ENCODE data around the gene SRBD1.

The SRBD1 gene

DNA sequence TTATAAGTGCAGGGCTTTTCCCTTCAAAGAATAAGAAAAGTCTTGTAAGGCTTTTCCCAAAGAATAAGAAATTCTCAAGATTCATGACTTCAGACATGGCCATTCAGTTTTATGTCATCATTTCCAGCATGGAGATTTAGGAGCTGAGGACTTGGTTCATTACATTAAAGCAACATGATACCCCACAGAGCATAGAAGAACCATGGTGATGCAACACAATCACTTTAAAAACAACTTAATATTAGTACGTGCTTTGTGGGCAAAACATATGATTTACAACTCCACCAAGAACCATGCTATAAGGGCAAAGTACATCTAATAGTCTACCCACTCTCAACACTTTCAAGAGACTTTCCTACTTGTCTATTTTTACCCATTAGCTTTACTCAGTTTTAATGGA, 214.4 kb downstream of the SRBD1 start:
- Histone ChIP-seq H3K4me3 (no peak overlapping the region), H3K4me2 (no peak overlapping the region)

DNA sequence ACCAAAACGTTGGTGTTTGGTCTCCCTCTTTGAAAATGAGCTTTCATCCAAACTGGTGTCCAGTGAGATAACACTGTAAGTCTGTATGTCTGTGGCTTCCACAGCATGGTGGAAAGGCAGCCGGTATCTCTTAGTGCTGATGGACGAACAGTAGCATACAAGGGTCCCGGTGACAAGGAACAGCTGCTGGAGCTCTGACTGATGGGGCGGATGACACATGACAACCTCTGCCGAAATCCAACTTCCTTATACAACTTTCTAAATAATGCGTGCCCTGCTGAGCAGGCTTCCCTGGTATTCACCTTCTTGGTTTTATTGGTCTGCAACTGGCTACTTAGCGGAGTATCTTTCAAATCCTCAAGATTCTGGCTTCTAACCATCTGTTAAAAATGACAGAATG, 216.2 kb downstream of the SRBD1 start:
- no peak for TF ChIP-seq Cebpa-rat (IDR thresholded peaks at IDR 0.05)
- Histone ChIP-seq H3K9ac (no peak overlapping the region), H4K20me1 (no peaks in the 10 kb centered on the region), H3K27me3 (no peaks in the 10 kb centered on the region), H3K4me1 (no peaks in the 10 kb centered on the region), H3K4me2 (no peak overlapping the region), H3K9me3 (no peaks in the 10 kb centered on the region), H3K36me3 (peaks cover 4% of the 10 kb centered on the region; the same call in 1 of the 2 replicates), H3K4me3 (no peak overlapping the region), H3K27ac (no peak overlapping the region)

More for the DNA sequence above, 214.4 kb downstream of the SRBD1 start:
- no peaks in the 10 kb centered on the region for H3K4me1 ChIP-seq
- H3K27ac ChIP-seq = no peak overlapping the region
- H3K27me3 ChIP-seq = no peaks in the 10 kb centered on the region
- no peak for TF ChIP-seq Cebpa-rat (IDR thresholded peaks at IDR 0.05)
- H3K9me3 ChIP-seq = no peaks in the 10 kb centered on the region
- H3K9ac ChIP-seq = no peak overlapping the region
- H3K36me3 ChIP-seq = peaks cover 4% of the 10 kb centered on the region; the same call in 1 of the 2 replicates
- no peaks in the 10 kb centered on the region for H4K20me1 ChIP-seq

DNA sequence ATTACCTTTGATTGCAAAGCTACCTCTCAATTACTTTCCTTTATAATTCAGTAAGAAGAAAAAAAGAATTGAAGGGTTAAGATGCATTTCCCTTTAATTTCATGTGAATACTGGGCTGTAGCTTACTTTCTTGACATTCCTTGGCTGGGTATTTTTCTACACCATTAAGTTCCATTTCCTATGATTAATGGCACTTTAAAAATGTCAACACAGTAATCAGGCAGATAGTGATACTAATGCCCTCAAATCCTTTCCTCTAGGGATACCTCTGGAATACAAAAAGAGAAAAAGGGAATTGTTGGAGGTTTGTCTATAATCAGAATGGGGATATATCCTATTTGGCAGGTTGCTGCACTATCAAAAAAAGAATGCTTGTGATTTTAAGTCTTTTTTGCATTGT, 216.9 kb downstream of the SRBD1 start:
- H3K4me2 ChIP-seq = no peak overlapping the region
- H3K4me3 ChIP-seq = no peak overlapping the region
- H4K20me1 ChIP-seq = no peaks in the 10 kb centered on the region
- H3K27ac ChIP-seq = no peak overlapping the region
- no peak for TF ChIP-seq Cebpa-rat (IDR thresholded peaks at IDR 0.05)
- no peaks in the 10 kb centered on the region for H3K9me3 ChIP-seq
- H3K27me3 ChIP-seq = no peaks in the 10 kb centered on the region
- no peak overlapping the region for H3K9ac ChIP-seq
- H3K4me1 ChIP-seq = no peaks in the 10 kb centered on the region
- peaks cover 7% of the 10 kb centered on the region; the same call in 1 of the 2 replicates for H3K36me3 ChIP-seq

DNA sequence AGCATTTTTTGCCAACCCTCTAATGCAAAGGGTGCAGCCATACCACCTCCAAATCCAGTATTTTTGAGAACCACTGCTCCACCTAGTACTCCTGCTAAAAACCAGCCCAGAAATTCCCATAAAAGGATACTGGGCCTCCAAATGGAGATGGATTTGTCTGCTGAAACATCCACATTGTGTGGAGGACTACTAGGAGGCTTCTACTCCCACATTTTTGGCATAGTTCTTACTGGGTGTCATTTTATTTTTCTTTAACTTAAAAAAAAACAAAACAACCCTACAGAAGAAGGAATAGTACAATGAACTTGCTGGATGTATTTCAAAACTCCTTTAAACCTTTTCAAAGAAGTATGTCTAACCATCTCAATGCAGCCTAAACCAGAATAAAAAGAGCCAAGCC, 219.2 kb downstream of the SRBD1 start:
- Histone ChIP-seq H4K20me1 (no peaks in the 10 kb centered on the region), H3K9ac (no peak overlapping the region), H3K4me3 (no peak overlapping the region), H3K9me3 (no peaks in the 10 kb centered on the region), H3K36me3 (peaks cover 19% of the 10 kb centered on the region), H3K27ac (no peak overlapping the region), H3K4me1 (no peaks in the 10 kb centered on the region), H3K4me2 (no peak overlapping the region), H3K27me3 (no peaks in the 10 kb centered on the region)
- TF ChIP-seq Cebpa-rat (IDR thresholded peaks at IDR 0.05) = no peak

DNA sequence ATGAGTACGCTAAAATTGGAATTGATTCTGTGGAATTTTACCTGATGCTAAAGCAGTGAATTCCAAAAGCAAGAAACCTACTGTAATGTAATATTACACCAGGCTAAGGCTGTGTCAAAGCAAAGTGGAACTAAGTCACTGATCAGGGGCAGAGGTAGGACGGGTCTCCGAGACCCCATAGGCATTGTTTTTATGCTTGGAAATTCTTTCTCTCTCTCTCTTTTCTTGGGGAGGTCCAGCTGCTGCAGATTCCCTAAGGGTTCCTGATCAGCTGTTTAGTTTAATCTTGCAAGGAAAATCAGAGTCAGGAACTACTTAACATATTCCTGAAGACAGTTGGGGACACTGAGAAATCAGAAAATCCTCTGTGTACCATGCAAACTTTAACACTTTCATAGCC, 220.2 kb downstream of the SRBD1 start:
- H3K4me1 ChIP-seq = no peaks in the 10 kb centered on the region
- no peak overlapping the region for H3K27ac ChIP-seq
- H3K4me3 ChIP-seq = no peak overlapping the region
- H3K27me3 ChIP-seq = no peaks in the 10 kb centered on the region
- H4K20me1 ChIP-seq = no peaks in the 10 kb centered on the region
- H3K36me3 ChIP-seq = peaks cover 19% of the 10 kb centered on the region
- no peaks in the 10 kb centered on the region for H3K9me3 ChIP-seq
- no peak overlapping the region for H3K4me2 ChIP-seq
- no peak overlapping the region for H3K9ac ChIP-seq
- no peak for TF ChIP-seq Cebpa-rat (IDR thresholded peaks at IDR 0.05)

DNA sequence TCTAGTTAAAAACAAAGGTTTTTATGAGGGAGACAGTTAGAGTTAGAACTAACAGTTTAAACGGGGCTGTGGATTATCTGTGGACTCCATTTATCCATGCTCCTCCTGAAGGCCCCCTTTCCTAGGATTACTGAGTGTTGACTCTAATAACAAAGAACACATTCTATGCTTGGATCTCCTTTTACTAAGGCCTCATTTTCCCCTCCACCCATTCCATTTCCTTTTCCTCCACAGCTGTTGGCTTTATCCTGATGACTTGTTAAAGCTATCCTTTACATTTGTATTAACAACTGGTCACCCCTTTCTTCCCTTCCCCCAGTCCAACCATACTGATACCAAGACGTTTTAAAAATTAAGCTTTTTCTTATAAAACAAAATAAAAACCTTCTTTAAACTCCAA, 220.6 kb downstream of the SRBD1 start:
- no peaks in the 10 kb centered on the region for H3K4me1 ChIP-seq
- no peak for TF ChIP-seq Cebpa-rat (IDR thresholded peaks at IDR 0.05)
- H3K9ac ChIP-seq = no peak overlapping the region
- no peak overlapping the region for H3K4me3 ChIP-seq
- H3K36me3 ChIP-seq = peaks cover 19% of the 10 kb centered on the region
- H3K27me3 ChIP-seq = no peaks in the 10 kb centered on the region
- no peak overlapping the region for H3K27ac ChIP-seq
- H4K20me1 ChIP-seq = no peaks in the 10 kb centered on the region
- no peak overlapping the region for H3K4me2 ChIP-seq
- no peaks in the 10 kb centered on the region for H3K9me3 ChIP-seq

DNA sequence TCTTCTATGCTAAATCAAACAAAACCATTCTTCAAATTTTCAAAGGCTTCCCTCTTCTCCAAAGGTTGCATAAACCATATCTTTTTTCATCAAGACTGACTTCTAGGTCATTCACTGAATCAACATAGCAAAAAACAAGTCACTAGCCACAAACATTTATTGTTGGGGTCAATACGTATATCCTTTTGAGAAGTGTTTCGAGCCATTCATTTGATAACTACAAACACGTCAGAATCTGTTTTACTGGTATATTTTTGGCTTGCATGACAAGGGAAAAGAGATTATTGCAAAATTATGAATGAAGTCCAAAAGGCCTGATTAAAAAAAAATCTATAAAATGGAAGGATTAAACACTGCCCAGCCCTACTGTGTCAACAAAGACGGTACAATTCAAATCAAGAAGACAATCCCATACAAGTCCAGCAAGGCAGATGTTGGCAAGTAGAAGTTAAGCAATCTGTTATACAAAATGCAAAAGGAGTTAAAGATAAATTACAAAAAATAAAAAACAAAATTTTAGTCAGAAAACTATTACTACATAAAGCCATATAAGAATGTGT, 222.4 kb downstream of the SRBD1 start:
- no peak for TF ChIP-seq Cebpa-rat (IDR thresholded peaks at IDR 0.05)
- no peak overlapping the region for H3K4me3 ChIP-seq
- H3K9me3 ChIP-seq = no peaks in the 10 kb centered on the region
- no peak overlapping the region for H3K4me2 ChIP-seq
- H3K27ac ChIP-seq = no peak overlapping the region
- H3K4me1 ChIP-seq = no peaks in the 10 kb centered on the region
- H3K27me3 ChIP-seq = no peaks in the 10 kb centered on the region
- peaks cover 19% of the 10 kb centered on the region for H3K36me3 ChIP-seq
- no peak overlapping the region for H3K9ac ChIP-seq
- H4K20me1 ChIP-seq = no peaks in the 10 kb centered on the region

DNA sequence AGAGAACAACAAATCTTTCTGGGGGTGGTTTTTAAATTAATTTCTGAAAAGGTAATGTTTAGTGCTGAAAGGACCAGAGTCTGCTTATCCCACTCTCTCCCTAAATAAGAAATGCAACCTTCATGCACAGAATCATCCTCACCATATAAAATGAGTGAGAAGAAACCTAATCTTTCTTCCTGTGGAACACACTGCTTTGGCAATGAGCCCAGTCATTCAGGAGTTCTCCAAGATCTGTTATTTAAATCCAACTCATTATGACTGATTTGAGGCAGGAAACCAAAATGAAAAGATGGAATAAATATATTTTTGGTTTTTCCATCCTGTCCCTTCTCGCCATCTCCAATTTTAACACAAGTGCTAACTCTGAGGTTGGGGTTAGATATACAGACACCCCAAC, 228.3 kb downstream of the SRBD1 start:
- H3K9me3 ChIP-seq = peaks cover 5% of the 10 kb centered on the region; the same call in 1 of the 2 replicates
- no peak overlapping the region for H3K27ac ChIP-seq
- no peak overlapping the region for H3K9ac ChIP-seq
- H3K36me3 ChIP-seq = peaks cover 5% of the 10 kb centered on the region
- no peak for TF ChIP-seq Cebpa-rat (IDR thresholded peaks at IDR 0.05)
- no peaks in the 10 kb centered on the region for H3K27me3 ChIP-seq
- H3K4me1 ChIP-seq = no peaks in the 10 kb centered on the region
- H3K4me3 ChIP-seq = no peak overlapping the region
- no peaks in the 10 kb centered on the region for H4K20me1 ChIP-seq
- no peak overlapping the region for H3K4me2 ChIP-seq

DNA sequence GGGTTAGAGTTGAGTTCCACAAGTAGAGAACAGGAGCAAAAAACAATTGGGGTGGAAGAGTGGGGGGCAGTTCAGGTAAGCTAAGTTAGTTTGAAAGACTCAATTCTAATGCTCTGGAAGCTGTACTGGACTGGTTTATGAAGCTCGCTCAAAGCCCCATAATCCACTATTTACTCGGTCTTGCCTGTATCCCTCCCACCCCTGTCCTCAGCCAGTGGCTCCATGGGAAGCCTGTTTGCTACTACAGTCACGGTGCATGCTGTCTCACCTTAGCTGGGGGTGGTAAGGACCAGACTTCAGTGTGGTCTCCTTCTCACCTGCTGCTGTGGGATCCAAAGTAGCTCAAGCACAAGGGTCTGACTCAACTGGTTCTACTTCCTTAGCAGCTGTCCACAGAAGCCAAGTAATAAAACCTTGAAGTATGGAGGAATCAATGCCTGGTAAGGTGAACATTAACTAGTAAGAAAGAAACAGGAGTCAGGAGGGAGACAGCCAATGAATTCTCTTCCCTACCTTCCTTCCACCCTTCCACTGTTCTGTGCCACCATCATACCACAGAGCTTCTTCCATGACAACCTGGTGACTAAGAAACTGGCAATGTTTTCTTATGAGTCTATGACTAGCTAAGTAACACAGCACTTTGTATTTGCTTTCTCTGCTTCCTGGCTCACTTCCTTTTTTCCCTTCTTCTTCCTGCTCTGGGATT, 230.8 kb downstream of the SRBD1 start:
- H3K27ac ChIP-seq = no peak overlapping the region
- H3K4me1 ChIP-seq = no peaks in the 10 kb centered on the region
- H3K4me2 ChIP-seq = no peak overlapping the region
- TF ChIP-seq Cebpa-rat (IDR thresholded peaks at IDR 0.05) = no peak
- no peaks in the 10 kb centered on the region for H4K20me1 ChIP-seq
- H3K9me3 ChIP-seq = peaks cover 8% of the 10 kb centered on the region; the same call in 1 of the 2 replicates
- no peaks in the 10 kb centered on the region for H3K27me3 ChIP-seq
- H3K4me3 ChIP-seq = no peak overlapping the region
- no peak overlapping the region for H3K9ac ChIP-seq
- H3K36me3 ChIP-seq = no peaks in the 10 kb centered on the region

DNA sequence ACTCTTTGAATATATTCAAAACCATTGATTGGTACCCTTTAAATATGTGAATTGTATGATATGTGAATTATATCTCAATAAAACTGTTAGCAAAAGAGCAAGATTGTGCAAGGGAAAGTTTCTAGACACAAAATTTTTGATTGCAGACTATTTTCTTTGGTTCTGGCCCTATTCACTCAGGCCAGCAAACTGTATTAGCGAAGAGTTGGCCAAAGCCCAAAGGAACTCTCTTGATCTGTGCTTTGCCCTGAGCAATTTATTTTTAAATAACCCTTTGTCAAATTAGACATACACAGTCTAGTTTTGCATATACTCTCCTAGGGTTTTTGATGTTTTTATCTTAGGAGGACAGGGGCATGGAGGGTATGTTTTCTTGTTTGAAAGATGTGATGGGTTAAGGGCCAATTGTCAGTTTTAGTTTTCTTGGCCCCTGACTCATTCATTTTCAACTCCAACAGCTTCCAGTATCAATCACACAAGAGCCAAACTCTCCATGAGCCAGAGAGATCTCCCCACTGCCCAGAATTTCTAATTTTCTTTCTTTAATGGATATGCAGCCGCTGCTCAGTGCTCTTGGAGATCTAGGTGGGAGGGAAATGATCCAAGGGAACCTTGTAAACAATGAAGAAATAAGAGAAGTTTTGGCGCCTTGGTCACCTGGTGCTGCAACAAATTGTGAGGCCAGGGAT, 231.5 kb downstream of the SRBD1 start:
- Histone ChIP-seq H4K20me1 (no peaks in the 10 kb centered on the region), H3K4me3 (no peak overlapping the region), H3K9me3 (peaks cover 8% of the 10 kb centered on the region; the same call in 1 of the 2 replicates), H3K4me2 (no peak overlapping the region), H3K9ac (no peak overlapping the region), H3K4me1 (no peaks in the 10 kb centered on the region), H3K27me3 (no peaks in the 10 kb centered on the region), H3K36me3 (no peaks in the 10 kb centered on the region), H3K27ac (no peak overlapping the region)
- TF ChIP-seq Cebpa-rat (IDR thresholded peaks at IDR 0.05) = no peak

Measured in BLaER1 (cell line).